ENCODE data around the gene AKT1S1. TPM values are rescaled to one million over a fixed set of nuclear protein-coding genes. Genes with fewer than 3 reads are reported as not detected.
A peak's percentile ranks its signal among the peaks of the same experiment; 100 is the strongest.

AKT1S1 gene
- total RNA-seq, 1 experiment from 2014 or later: 64.6 TPM

GRCh38 chr19:49887037-49887664 is 10.0 kb upstream of the AKT1S1 start:
- CTCF ChIA-PET: no interaction called here
- Mint-ChIP-seq H3K36me3 (ENCODE audit: insufficient read depth, unreplicated experiment) (peaks cover 53% of the 10 kb centered on the region), H3K27ac (ENCODE audit: unreplicated experiment) (no peak overlapping the region), H3K27me3 (ENCODE audit: insufficient read depth, unreplicated experiment) (no peaks in the 10 kb centered on the region), H3K4me3 (ENCODE audit: unreplicated experiment) (no peak overlapping the region), H3K4me1 (ENCODE audit: low read depth, unreplicated experiment) (no peaks in the 10 kb centered on the region), H3K9me3 (ENCODE audit: unreplicated experiment) (no peaks in the 10 kb centered on the region)
- Histone ChIP-seq H3K4me3 (ENCODE audit: low read depth, low read length) (no peak overlapping the region), H3K36me3 (ENCODE audit: control insufficient read depth, insufficient read depth, low read length) (peaks cover 4% of the 10 kb centered on the region; the same call in 1 of the 2 replicates), H3K27me3 (replicated peaks; ENCODE audit: control insufficient read depth, insufficient read depth, low read length) (no peaks in the 10 kb centered on the region), H3K4me1 (peaks cover 12% of the 10 kb centered on the region), H3K9me3 (0 out of 2 replicates have a peak, but pooled peaks cover 4% of the 10 kb centered on the region)
- DNase-seq: no peak
- TF ChIP-seq CTCF (IDR thresholded peaks at IDR 0.05; ENCODE audit: insufficient read depth in 1 of 2, low read depth in 1 of 2, low read length in 1 of 2, severe bottlenecking in 1 of 2, unreplicated experiment in 1 of 2): no peak
- BruUV-seq (replicated peaks): no TSS peak
- POLR2A ChIA-PET: no interaction called here
- intact Hi-C loops (cut with micrococcal nuclease; ENCODE audit: unreplicated experiment): no loop called here

GRCh38 chr19:49884760-49885159 is 7.6 kb upstream of the AKT1S1 start:
- no TSS peak for BruUV-seq (replicated peaks)
- H3K4me3 Mint-ChIP-seq (ENCODE audit: unreplicated experiment): no peak overlapping the region
- Histone ChIP-seq H3K4me1 (peaks cover 9% of the 10 kb centered on the region), H3K27me3 (replicated peaks; ENCODE audit: control insufficient read depth, insufficient read depth, low read length) (no peaks in the 10 kb centered on the region), H3K4me3 (ENCODE audit: low read depth, low read length) (no peak overlapping the region), H3K9me3 (0 out of 2 replicates have a peak, but pooled peaks cover 4% of the 10 kb centered on the region), H3K36me3 (ENCODE audit: control insufficient read depth, insufficient read depth, low read length) (peaks cover 11% of the 10 kb centered on the region)
- no peaks in the 10 kb centered on the region for H3K4me1 Mint-ChIP-seq (ENCODE audit: low read depth, unreplicated experiment)
- no peaks in the 10 kb centered on the region for H3K9me3 Mint-ChIP-seq (ENCODE audit: unreplicated experiment)
- CTCF ChIA-PET: no interaction called here
- TF ChIP-seq CTCF (IDR thresholded peaks at IDR 0.05; ENCODE audit: insufficient read depth in 1 of 2, low read depth in 1 of 2, low read length in 1 of 2, severe bottlenecking in 1 of 2, unreplicated experiment in 1 of 2): no peak
- intact Hi-C loops (cut with micrococcal nuclease; ENCODE audit: unreplicated experiment): no loop called here
- H3K36me3 Mint-ChIP-seq (ENCODE audit: insufficient read depth, unreplicated experiment): peaks cover 40% of the 10 kb centered on the region
- POLR2A ChIA-PET: no interaction called here
- no peaks in the 10 kb centered on the region for H3K27me3 Mint-ChIP-seq (ENCODE audit: insufficient read depth, unreplicated experiment)
- no peak for DNase-seq
- H3K27ac Mint-ChIP-seq (ENCODE audit: unreplicated experiment): no peak overlapping the region

- no peak for TF ChIP-seq CTCF (IDR thresholded peaks at IDR 0.05; ENCODE audit: insufficient read depth in 1 of 2, low read depth in 1 of 2, low read length in 1 of 2, severe bottlenecking in 1 of 2, unreplicated experiment in 1 of 2)
- Histone ChIP-seq H3K36me3 (ENCODE audit: control insufficient read depth, insufficient read depth, low read length) (peaks cover 12% of the 10 kb centered on the region), H3K9me3 (0 out of 2 replicates have a peak, but pooled peaks cover 4% of the 10 kb centered on the region), H3K4me1 (peaks cover 4% of the 10 kb centered on the region), H3K4me3 (ENCODE audit: low read depth, low read length) (no peak overlapping the region), H3K27me3 (replicated peaks; ENCODE audit: control insufficient read depth, insufficient read depth, low read length) (no peaks in the 10 kb centered on the region)
- Mint-ChIP-seq H3K36me3 (ENCODE audit: insufficient read depth, unreplicated experiment) (peaks cover 36% of the 10 kb centered on the region), H3K4me3 (ENCODE audit: unreplicated experiment) (no peak overlapping the region), H3K4me1 (ENCODE audit: low read depth, unreplicated experiment) (no peaks in the 10 kb centered on the region), H3K27ac (ENCODE audit: unreplicated experiment) (no peak overlapping the region), H3K9me3 (ENCODE audit: unreplicated experiment) (no peaks in the 10 kb centered on the region), H3K27me3 (ENCODE audit: insufficient read depth, unreplicated experiment) (no peaks in the 10 kb centered on the region)
- ChIA-PET CTCF (interaction anchor here (0.6 kb wide), 1 partner anchor 166 kb away, joined by 5 read pairs; no protein-coding TSS in a partner anchor), POLR2A (no interaction called here)
- DNase-seq: peak in 1 of 2 experiments; percentile 31
- intact Hi-C loops (cut with micrococcal nuclease; ENCODE audit: unreplicated experiment): no loop called here
- no TSS peak for BruUV-seq (replicated peaks)
Measured at GRCh38 chr19:49884109-49884508, 7.0 kb upstream of the AKT1S1 start.
